Activated CD8-positive, alpha-beta memory T cell treated with anti-CD3 and anti-CD28 coated beads for 36 hours (primary cell): Measurements from ENCODE around the gene RNF152. TPM values are rescaled to one million over a fixed set of nuclear protein-coding genes. Genes with fewer than 3 reads are reported as not detected.

Source experiments
- CTCF ChIA-PET: fragments of 350-600 bp; sonication (Branson Sonifier 250); formaldehyde crosslinking; loops from one replicate; lab custom pipeline; 2021; ENCODE audit warnings: antibody characterized with exemption; lab: Charles Lee
- POLR2A ChIA-PET: fragments of 350-600 bp; sonication (Branson Sonifier 250); formaldehyde crosslinking; loops from one replicate; lab custom pipeline; 2021; ENCODE audit warnings: antibody characterized with exemption; lab: Charles Lee
- total RNA-seq, 2 experiments: library from RNA; stranded (reverse); gene quantifications; one replicate each; pipeline ENCODE4 v1.2.3, GENCODE V29; 2021

RNF152 gene
- total RNA-seq, 2 experiments from 2014 or later = 0.17 to 0.21 TPM

DNA sequence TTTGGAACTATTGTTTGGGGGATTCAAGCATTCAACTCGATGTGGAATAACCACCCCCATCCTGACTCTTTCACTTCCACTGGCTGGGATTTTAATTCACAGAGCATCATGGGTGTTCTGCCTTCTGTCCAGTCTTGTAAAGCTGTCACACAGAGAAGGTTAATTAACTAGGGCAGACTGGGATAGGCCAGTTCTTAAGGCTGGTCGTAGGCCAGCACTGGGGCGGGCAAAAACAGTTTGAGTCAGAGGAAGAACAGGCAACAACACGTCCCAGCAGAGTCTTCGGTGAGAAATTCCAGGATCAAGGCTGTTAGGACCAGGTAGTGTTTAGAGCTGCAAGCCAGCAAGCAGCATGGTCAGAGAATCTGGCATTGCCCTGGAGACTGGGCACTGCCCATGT lies 4.0 kb upstream of the RNF152 start:
- ChIA-PET POLR2A (no interaction called here), CTCF (no interaction called here)

DNA sequence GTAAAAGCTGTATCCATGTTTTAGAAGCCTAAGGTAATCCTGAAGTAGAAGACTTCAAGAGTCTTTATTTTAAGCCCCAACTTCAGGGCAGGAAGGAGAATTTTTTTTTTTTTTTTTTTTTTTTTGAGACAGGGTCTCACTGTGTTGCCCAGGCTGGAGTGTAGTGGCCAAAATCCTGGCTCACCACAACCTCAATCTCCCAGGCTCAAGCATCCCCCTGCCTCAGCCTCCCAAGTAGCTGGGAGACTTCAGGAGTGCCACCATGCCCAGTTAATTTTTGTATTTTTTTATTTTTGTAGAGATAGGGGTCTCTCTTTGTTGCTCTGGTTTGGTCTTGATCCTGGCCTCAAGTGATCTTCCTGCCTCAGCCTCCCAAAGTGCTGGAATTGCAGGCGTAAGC lies 3.3 kb upstream of the RNF152 start:
- ChIA-PET POLR2A (interaction anchor here (0.7 kb wide), 1 partner anchor 43 kb away, joined by 14 read pairs; no protein-coding TSS in a partner anchor), CTCF (no interaction called here)

DNA sequence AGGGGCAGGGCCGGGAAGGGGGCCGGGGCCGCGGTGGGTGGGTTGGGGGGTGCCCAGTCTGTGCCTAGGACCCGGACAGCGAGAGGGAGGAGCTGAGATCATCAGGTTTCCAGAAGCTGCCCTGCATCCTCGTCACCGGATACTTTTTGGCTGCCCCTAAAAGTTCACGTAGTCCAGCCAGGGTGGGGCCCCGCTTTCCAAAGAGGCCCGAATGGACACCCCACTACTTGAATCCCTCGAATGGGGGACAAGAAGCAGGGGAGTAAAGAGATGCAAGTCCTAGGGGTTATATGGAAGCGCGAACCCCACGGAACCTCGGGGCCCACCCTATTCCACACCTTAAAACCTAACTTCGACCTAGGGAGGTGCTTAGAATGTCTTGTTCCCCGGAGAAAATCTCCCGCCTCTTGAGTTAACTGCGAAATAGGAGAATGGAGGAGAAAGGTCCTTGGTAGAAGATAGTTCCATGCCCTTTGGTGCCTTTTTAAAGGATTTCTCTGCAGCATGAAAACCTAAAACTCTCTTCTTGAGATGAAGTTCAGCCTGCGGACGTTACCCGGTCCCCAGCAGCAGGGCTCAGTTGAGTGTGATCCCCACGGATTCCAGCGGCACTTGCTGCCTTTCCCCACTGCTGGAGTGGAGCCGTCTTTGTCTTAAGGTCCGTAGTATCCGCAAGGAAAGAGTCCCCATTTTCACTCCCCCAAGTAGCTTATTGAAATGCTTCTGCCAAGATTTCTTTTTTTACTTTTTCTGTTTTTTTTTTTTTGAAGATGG lies 2.1 kb upstream of the RNF152 start:
- ChIA-PET CTCF (no interaction called here), POLR2A (no interaction called here)

DNA sequence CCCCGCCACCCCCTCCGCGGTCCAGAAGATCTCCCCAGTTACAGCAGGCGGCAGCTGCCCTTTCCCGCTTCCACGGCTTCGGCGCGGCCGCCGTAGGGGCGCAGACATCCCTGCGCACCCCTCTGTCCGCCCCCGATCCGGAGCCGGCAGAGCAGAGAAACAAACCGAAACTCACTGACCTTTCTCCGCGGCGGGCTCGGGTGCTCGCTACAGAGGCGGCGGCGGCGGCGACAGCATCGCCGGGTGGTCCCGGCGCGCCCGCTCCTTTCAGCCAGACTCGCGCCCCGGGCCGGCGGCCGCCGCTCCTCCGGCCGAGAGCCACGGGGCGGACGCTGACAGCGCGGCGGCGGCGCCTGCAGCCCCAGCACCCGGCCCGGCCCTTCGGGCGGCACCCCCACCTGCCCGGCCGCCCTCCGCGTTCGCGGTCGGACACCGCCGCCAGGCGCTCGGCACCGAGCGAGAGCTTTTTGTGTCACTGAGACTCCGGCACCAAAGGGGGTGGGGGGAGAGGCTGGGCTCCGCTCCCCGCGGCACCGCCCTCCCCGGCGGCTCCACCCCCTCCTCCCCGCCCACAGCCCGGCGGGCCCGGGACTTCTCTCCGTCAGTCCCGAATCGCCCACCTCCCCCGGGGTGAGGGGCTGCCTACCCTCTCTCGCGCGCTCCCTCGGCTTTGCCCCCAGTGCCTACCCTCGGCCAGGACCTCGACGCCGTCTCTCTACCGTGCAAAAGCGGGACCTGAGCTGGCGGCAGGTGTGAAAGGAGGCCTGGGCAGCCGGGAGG lies 1.4 kb upstream of the RNF152 start:
- CTCF ChIA-PET = interaction anchor here (0.6 kb wide), 1 partner anchor 295 kb away, joined by 4 read pairs; no protein-coding TSS in a partner anchor
- POLR2A ChIA-PET = no interaction called here

DNA sequence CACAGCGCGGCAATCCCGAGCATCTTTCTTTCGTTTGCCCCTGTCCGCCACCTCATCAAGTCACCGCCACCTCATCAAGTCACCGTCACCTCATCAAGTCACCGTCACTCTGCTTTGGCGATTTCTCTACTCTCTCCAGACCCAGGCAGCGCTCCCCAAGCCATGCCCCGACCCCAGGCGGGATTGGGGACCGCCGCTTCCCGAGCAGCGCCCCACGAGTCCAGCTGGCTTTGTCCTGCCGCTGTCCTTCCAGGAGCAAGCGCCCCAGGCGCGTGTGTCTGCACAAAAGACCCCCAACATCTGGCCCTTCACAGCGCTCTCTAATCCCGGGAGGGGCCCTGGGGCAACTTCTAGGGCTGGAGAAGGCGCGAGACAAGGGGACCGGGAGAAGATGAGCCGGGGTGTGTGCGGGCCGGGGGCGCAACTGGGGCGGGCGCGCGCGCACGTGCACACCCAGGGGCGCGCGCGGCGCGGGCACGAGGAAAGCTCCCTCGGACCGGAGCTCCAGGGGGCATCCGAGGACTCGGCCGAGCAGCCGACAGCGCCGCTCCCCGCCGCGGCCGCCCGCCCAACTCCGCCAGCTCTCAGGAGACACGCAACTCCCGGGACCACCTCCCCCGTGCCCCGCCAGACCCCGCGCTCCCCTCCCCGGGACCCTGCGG lies 633 bp upstream of the RNF152 start:
- POLR2A ChIA-PET = no interaction called here
- CTCF ChIA-PET = interaction anchor here (0.6 kb wide), 1 partner anchor 296 kb away, joined by 4 read pairs; no protein-coding TSS in a partner anchor

DNA sequence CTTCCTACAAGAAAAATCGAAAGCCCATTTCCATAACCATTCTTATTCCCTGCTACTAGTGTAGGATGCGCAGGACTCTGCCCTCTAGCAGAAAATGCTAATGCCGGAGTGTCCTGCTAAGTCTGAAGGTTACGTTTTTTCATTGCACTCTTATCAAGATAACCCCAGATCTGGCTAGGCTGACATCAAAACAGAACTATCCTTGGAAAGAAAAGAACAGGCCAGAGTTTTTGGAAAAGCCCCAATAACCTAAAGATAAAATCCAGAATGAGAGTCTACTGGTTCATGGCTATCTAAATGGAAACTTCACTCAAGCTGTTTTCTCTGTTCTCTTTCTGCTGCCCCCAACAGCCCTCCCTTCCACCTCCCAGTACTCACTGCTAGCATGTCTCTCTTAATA lies 913 bp downstream of the RNF152 start:
- CTCF ChIA-PET = no interaction called here

DNA sequence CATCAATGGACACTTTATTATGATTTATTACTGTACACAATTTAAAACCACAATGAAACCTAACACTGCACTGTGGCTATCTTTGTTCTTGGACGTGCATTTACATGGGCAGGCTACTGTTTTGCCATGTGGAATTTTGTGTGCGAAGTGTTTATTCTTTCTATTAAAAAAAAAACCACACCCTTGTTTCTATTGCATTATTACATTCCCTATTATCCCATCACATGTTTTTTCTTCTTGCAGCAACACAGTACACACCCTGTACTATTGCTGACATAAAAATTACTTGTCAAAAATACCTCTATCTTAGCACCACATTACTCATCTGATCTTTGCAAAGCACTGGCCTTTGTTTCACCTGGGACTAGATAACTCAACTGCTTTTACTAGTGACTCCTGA lies 1.5 kb downstream of the RNF152 start:
- ChIA-PET CTCF (no interaction called here), POLR2A (no interaction called here)

More for the DNA sequence above, 913 bp downstream of the RNF152 start:
- POLR2A ChIA-PET = no interaction called here

DNA sequence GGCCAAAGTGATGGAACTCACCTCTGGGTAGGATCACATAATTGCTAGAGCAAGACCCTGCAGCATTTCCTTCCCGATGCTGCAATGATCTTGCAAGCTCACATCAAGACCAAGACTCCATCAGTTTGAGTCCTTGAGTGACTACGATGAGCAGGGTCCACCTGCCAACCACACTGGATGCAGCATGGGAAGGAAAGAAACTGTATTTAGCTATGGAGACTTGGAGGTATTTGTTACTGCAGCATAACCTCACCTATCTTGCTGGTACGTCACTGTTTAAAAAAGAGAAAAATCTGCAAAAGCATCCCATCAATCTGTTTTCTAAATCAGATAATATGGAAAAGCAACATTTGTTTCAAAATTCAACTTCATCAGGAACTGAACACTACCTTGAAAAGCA lies 2.5 kb downstream of the RNF152 start:
- POLR2A ChIA-PET = no interaction called here
- CTCF ChIA-PET = no interaction called here

DNA sequence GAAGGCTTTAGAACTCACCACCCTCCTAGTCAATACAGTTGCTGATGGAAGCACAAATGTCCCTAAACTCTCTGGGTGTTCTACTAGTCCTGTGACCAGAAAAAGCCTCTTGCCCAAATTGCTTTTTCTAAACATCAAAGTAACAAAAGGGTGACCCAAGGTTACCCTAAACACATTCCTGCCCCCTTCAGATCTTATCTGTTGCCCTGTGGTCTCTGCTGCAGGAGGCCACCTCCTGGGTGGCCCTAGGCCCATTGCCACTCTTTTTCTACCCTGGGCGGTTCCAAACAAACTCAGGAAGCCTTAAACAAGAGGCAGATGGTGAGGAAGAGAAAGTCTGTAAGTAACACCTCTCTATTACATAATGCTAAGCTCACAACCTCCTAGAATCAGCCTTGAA lies 3.3 kb downstream of the RNF152 start:
- POLR2A ChIA-PET = no interaction called here
- CTCF ChIA-PET = interaction anchor here (1.1 kb wide), 1 partner anchor 13 kb away, joined by 3 read pairs; no protein-coding TSS in a partner anchor

DNA sequence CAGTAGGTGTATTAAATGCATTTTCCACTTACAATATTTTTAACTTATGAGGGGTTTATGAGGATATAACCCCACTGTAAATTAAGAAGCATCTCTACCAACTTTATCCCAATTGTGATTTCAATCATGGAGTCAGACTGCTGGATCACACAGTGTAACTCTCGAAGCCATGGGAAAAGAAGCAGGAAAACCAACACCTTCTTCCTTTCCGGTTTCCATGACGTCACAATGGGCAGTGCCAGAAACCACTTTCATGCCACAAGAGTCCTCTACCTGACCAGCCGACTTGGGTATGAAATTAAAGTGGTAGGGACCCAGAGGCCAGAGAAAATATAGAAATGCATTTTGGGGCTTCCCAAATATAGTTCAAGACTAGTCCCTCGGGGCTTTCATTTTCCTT lies 4.2 kb downstream of the RNF152 start:
- POLR2A ChIA-PET = no interaction called here
- CTCF ChIA-PET = interaction anchor here (1.1 kb wide), 1 partner anchor 14 kb away, joined by 3 read pairs; no protein-coding TSS in a partner anchor

DNA sequence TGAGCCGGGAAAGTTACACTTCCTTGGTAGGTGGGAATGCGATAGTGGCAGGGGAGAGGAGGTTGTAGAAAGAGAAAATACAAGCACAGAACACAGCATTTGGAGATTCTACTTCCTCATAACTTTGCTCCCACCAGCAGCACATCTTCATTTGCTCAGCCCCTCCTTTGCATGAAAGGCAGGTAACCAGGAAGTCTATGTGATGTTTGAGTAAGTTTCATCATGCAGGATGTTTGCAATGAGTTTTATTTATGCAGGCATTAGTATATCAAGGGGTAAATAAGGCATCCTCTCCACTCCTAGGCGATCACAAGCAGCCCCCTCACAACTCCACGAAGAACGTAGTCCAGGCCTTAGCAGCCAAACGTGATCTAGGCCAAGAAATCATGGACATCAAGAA lies 5.0 kb downstream of the RNF152 start:
- POLR2A ChIA-PET = no interaction called here
- CTCF ChIA-PET = no interaction called here

DNA sequence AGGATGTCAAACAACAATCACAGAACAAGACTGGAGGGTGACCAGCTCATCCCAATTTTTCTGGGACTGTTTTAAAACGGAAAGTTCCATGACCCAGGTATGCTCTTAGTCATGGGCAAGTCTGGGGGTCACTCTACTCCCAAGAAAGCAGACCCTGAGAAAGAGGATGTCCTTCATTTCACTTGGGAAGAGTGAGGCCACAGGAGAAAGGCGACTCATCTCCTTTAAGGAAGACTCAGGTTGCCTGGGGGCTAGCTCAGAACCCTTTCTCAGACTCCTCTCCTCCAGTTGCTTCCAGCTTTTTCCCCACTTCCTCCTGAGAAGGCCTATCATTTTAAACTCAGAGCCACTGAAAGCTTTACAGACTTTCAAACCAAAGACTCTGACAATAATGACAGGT lies 9.3 kb downstream of the RNF152 start:
- ChIA-PET POLR2A (no interaction called here), CTCF (no interaction called here)

DNA sequence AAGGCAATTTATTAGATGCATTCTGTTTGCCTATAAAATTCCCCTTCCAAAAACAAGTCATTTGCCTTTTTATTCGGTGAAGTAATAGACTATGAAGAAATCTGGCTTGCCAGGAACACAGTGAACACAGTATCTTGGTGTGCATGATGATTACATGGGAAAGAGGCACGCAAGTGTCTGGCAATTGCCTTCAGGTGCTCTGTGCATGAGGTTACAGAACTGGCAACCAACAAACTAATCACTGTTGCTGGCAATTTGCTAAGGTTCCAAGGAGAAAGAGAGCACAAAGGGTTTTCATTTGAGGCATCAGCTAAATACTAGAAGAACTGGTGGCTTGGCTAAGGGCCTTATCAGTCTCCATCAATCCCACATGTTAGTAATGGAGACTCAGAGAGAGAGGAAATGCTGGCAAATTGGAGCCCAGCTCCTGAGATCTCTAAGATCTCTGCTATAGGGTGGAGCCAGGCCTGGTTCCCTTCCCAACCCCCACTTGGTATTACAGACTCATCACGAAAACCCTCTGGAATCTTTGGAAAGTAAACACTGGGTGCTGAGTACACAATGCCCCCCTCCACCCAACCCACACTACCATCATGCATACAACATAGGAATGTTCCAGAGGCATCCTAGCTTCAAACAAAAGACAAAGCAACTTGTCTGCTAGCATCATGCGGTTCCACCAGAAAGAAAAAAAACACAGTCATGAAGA lies 10.4 kb downstream of the RNF152 start:
- POLR2A ChIA-PET = no interaction called here
- CTCF ChIA-PET = no interaction called here

DNA sequence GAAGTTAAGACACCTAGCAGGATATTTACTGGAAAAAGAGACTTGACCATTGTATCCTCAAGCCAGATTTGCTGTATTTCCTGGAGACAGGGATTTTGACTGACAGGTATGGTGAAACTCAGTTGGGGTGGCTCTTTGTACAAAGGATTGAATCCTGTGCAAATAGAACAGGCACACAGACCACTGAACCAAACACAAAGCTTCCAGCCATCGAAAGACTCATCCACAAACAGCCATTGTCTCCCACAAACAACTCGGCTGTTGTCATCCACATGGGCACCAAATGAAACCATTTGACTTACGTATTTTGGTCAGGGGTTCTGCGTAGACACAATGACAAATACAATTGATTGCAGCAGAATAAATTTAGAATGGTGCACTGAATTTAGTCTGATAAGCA lies 15.9 kb downstream of the RNF152 start:
- CTCF ChIA-PET = no interaction called here

DNA sequence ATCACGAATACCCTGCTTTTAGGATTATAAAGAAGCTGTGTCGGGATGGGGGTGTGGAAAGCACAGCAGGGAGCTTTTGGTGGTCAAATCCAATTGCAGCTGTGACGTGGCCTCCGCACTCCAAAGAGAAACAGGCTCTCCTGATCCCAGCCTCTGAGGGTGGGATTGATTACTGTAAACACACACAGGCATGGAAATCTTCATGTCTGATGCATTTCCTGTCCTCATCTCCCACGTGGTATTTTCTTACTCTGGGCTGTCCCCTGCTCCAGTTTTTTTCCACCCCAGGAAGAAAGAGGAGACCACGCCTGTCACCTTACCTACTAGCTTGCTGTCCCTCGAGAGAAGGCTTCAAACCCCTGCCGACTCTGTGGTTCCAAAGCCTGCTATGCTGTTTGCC lies 22.7 kb downstream of the RNF152 start:
- POLR2A ChIA-PET = no interaction called here
- CTCF ChIA-PET = no interaction called here

More for the DNA sequence above, 15.9 kb downstream of the RNF152 start:
- POLR2A ChIA-PET = no interaction called here

DNA sequence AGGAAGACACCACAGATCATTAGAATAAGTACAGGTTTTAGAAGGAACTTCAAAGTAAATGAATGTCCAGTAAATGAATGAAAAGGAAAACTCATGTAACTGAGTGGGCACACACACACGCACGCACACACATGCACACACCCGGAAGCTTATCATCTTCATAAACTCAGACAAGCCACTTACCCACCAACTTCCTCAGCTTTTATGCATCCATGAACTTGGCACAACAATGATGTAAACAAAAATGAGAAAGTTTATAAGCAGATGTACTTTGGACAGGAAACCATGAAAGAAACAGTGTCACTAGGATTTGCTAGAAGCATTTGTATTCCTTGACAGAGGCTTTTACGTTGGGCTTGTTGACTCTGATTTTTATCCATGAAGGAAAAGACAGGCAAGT lies 23.2 kb downstream of the RNF152 start:
- ChIA-PET CTCF (no interaction called here), POLR2A (no interaction called here)

DNA sequence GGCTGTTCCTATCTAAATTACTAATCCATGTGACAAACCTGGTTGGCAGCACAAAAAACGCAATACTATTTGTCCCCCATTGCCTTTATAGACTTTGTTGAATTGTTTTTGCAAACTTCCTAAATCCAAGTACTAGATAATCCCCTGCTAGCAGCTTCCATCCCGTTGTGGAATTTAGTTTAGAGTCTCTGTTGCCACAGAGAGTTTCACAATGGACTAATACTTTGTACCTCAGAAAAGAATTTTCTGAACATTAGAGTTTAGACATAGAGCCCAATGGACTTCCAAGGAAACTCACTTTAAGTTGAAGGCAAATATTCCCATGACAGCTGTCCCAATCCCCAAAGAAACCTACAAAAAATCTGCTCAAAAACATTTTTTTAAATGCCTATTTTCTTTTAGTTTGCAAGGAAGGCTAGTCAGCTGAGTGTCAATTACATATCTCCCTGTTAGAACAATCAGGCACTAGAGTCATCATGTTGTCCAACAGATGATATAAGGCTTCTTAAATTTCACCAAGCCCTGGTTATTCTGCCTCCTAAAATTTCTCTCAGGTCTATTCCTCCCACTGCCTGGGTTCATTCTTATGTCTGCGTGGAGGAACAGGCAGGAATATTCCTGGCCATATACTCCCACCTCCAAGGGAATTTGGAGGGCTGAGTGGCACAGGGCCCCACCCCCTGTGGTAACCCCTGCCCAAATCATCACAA lies 27.2 kb downstream of the RNF152 start:
- POLR2A ChIA-PET = no interaction called here

DNA sequence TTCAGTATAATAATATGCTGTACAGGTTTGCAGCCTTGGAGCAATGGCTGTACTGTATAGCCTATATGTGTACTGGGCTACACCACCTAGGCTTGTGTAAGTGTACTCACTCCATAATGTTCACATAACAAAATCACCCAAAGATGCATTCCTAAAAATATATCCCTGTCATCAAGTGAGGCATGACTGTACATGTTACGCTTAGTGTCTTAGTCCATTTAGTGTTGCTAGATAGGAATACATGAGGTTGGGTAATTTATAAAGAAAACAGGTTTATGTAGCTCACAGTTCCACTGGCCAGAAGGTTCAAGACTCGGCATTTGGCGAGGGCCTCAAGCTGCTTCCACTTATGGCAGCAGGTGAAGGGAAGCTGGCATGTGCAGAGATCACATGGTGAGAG lies 31.4 kb downstream of the RNF152 start:
- CTCF ChIA-PET = interaction anchor here (0.7 kb wide), 1 partner anchor 10 kb away, joined by 3 read pairs; no protein-coding TSS in a partner anchor
- POLR2A ChIA-PET = no interaction called here

More for the DNA sequence above, 27.2 kb downstream of the RNF152 start:
- CTCF ChIA-PET = no interaction called here

DNA sequence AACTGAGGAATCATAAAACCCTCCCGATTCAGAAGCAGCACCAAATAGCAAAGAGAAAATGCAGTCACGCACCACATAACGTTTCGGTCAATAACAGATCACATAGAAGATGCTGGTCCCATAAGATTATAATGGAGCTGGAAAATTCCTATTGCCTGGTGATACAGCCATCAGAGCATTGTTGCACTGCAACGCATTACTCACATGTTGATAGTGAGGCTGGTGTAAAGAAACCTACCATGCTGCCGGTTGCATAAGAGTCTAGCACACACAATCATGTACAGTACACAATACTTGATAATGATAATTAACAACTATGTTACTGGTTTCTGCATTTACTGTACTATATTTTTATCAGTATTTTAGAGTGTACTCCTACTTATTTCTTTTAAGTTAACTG lies 32.5 kb downstream of the RNF152 start:
- CTCF ChIA-PET = no interaction called here
- POLR2A ChIA-PET = no interaction called here
